ENCODE results near the gene DNAJC5.

The DNAJC5 gene

GRCh38 chr20:63941282-63942081 is 46.6 kb downstream of the DNAJC5 start:
- no peak for DNase-seq (ENCODE audit: low read depth)

- DNase-seq (ENCODE audit: low read depth): no peak
Observed at GRCh38 chr20:63942250-63942951, 47.5 kb downstream of the DNAJC5 start.

GRCh38 chr20:63942969-63943807 is 48.3 kb downstream of the DNAJC5 start:
- no peak for DNase-seq (ENCODE audit: low read depth)

GRCh38 chr20:63943808-63944077 is 48.8 kb downstream of the DNAJC5 start:
- DNase-seq (ENCODE audit: low read depth): no peak

GRCh38 chr20:63944078-63944941 is 49.4 kb downstream of the DNAJC5 start:
- DNase-seq (ENCODE audit: low read depth): no peak

- no peak for DNase-seq (ENCODE audit: low read depth)
Observed at GRCh38 chr20:63945031-63945658, 50.2 kb downstream of the DNAJC5 start.

- DNase-seq (ENCODE audit: low read depth): no peak
Observed at GRCh38 chr20:63945921-63946920, 51.3 kb downstream of the DNAJC5 start.

GRCh38 chr20:63946986-63947637 is 52.2 kb downstream of the DNAJC5 start:
- no peak for DNase-seq (ENCODE audit: low read depth)

GRCh38 chr20:63947638-63948456 is 52.9 kb downstream of the DNAJC5 start:
- no peak for DNase-seq (ENCODE audit: low read depth)

GRCh38 chr20:63950701-63951397 is 55.9 kb downstream of the DNAJC5 start:
- DNase-seq (ENCODE audit: low read depth): no peak

- DNase-seq (ENCODE audit: low read depth): no peak
Observed at GRCh38 chr20:63951398-63952209, 56.7 kb downstream of the DNAJC5 start.

- DNase-seq (ENCODE audit: low read depth): no peak
Observed at GRCh38 chr20:63952210-63952535, 57.2 kb downstream of the DNAJC5 start.

- no peak for DNase-seq (ENCODE audit: low read depth)
Observed at GRCh38 chr20:63952769-63953168, 57.8 kb downstream of the DNAJC5 start.

- no peak for DNase-seq (ENCODE audit: low read depth)
Observed at GRCh38 chr20:63953764-63954429, 59.0 kb downstream of the DNAJC5 start.

- no peak for DNase-seq (ENCODE audit: low read depth)
Observed at GRCh38 chr20:63955281-63955826, 60.4 kb downstream of the DNAJC5 start.
